IMR-90 (cell line): ENCODE data around the gene TRIM66. TPM values are rescaled to one million over a fixed set of nuclear protein-coding genes. Genes with fewer than 3 reads are reported as not detected.

Source experiments
- ATAC-seq: fragments of 200-7000 bp; cut with Tn5 transposase; 2 replicates; pipeline ENCODE4 v1.9.1; 2020; ENCODE audit warnings: low read depth, mild to moderate bottlenecking, moderate library complexity
- BruUV-seq: library from RNA; stranded (reverse); fragments of 400-500 nt; replicated peaks from 2 replicates; lab custom pipeline; 2021; lab: Mats Ljungman, UMichigan
- CTCF ChIA-PET: fragments of 300-600 bp; formaldehyde crosslinking; extraction: SDS; loops from one replicate; lab custom pipeline; 2021; ENCODE audit warnings: antibody characterized with exemption; lab: Yijun Ruan, JAX
- POLR2A ChIA-PET: fragments of 300-600 bp; sonication (Branson Sonifier 250); formaldehyde crosslinking; loops from one replicate; lab custom pipeline; 2022; ENCODE audit warnings: antibody characterized with exemption; ENCODE audit not compliant: unreplicated experiment; lab: Charles Lee
- DNase-seq: peaks from one replicate; pipeline ENCODE4 v3.0.0; 2013
- H2AFZ ChIP-seq: replicated peaks from 2 replicates; pipeline ENCODE3; 2013; ENCODE audit warnings: low read length, mild to moderate bottlenecking; ENCODE audit not compliant: poor library complexity
- H2AK5ac ChIP-seq: 2 replicates; pipeline ENCODE4 v1.6.1; 2013; ENCODE audit warnings: low read depth, low read length, inconsistent platforms
- H2AK9ac ChIP-seq: replicated peaks from 2 replicates; pipeline ENCODE3; 2013; ENCODE audit warnings: mild to moderate bottlenecking, low read depth, low read length, moderate library complexity; ENCODE audit not compliant: poor library complexity
- H2BK120ac ChIP-seq: 2 replicates; pipeline ENCODE4 v1.6.1; 2013; ENCODE audit warnings: low read depth, low read length, inconsistent platforms
- H2BK15ac ChIP-seq: 3 replicates; pipeline ENCODE4 v1.6.1; 2013; ENCODE audit warnings: low read depth, low read length, inconsistent platforms
- H2BK20ac ChIP-seq: 2 replicates; pipeline ENCODE4 v1.6.1; 2013; ENCODE audit warnings: low read depth, mild to moderate bottlenecking, inconsistent platforms, low read length, moderate library complexity
- H2BK5ac ChIP-seq: 2 replicates; pipeline ENCODE4 v1.6.1; 2013; ENCODE audit warnings: mild to moderate bottlenecking, low read depth, low read length, inconsistent platforms; ENCODE audit not compliant: poor library complexity, severe bottlenecking
- H3K14ac ChIP-seq: replicated peaks from 2 replicates; pipeline ENCODE4 v1.6.1; 2013; ENCODE audit warnings: low read depth, low read length, inconsistent platforms
- H3K18ac ChIP-seq: 2 replicates; pipeline ENCODE4 v1.6.1; 2013; ENCODE audit warnings: low read depth, low read length, control low read depth
- H3K23ac ChIP-seq: 2 replicates; pipeline ENCODE4 v1.6.1; 2013; ENCODE audit warnings: low read depth, low read length, inconsistent platforms
- H3K27ac ChIP-seq: 2 replicates; pipeline ENCODE4 v1.5.1; 2013; ENCODE audit warnings: mild to moderate bottlenecking, control low read depth, low read length; ENCODE audit not compliant: insufficient read depth
- H3K27me3 ChIP-seq: 2 replicates; pipeline ENCODE4 v1.6.1; 2013; ENCODE audit warnings: low read length; ENCODE audit not compliant: control insufficient read depth, insufficient read depth
- H3K36me3 ChIP-seq: 2 replicates; pipeline ENCODE4 v1.6.1; 2013; ENCODE audit warnings: low read length, mixed read lengths; ENCODE audit not compliant: control insufficient read depth, insufficient read depth
- H3K4ac ChIP-seq: 2 replicates; pipeline ENCODE4 v1.6.1; 2013; ENCODE audit warnings: low read depth, low read length, inconsistent platforms
- H3K4me1 ChIP-seq: 2 replicates; pipeline ENCODE4 v1.6.1; 2013; ENCODE audit warnings: low read length, mixed read lengths; ENCODE audit not compliant: control insufficient read depth, insufficient read depth
- H3K4me2 ChIP-seq: 2 replicates; pipeline ENCODE4 v1.6.1; 2013; ENCODE audit warnings: low read depth, mild to moderate bottlenecking, control low read depth, low read length, moderate library complexity
- H3K4me3 ChIP-seq: 2 replicates; pipeline ENCODE4 v1.5.1; 2013; ENCODE audit warnings: low read depth, mild to moderate bottlenecking, control low read depth, low read length, moderate library complexity; ENCODE audit not compliant: insufficient read depth
- H3K56ac ChIP-seq: 2 replicates; pipeline ENCODE4 v1.6.1; 2013; ENCODE audit warnings: low read length, inconsistent platforms; ENCODE audit not compliant: insufficient read depth; ENCODE audit errors: extremely low read depth
- H3K79me1 ChIP-seq, 2 experiments: 2 replicates each; pipeline ENCODE4 v1.6.1; 2013; ENCODE audit warnings: low read length in 2 of 2, inconsistent platforms in 1 of 2, low read depth in 1 of 2
- H3K9ac ChIP-seq: 2 replicates; pipeline ENCODE4 v1.6.1; 2013; ENCODE audit warnings: low read depth, low read length, control low read depth
- H3K9me1 ChIP-seq: 2 replicates; pipeline ENCODE4 v1.6.1; 2013; ENCODE audit warnings: low read length, inconsistent platforms; ENCODE audit not compliant: insufficient read depth
- H3K9me3 ChIP-seq: 2 replicates; pipeline ENCODE4 v1.6.1; 2013; ENCODE audit warnings: low read length; ENCODE audit not compliant: control insufficient read depth, insufficient read depth
- H4K20me1 ChIP-seq: 2 replicates; pipeline ENCODE4 v1.6.1; 2013; ENCODE audit warnings: low read length, inconsistent platforms; ENCODE audit not compliant: insufficient read depth
- H4K5ac ChIP-seq: 2 replicates; pipeline ENCODE4 v1.6.1; 2013; ENCODE audit warnings: mild to moderate bottlenecking, low read depth, low read length, control low read depth
- H4K8ac ChIP-seq, 2 experiments: 2 replicates each; pipeline ENCODE4 v1.6.1; 2013; ENCODE audit warnings: low read depth in 2 of 2, low read length in 2 of 2, control low read depth in 1 of 2, inconsistent platforms in 1 of 2
- H4K91ac ChIP-seq: 2 replicates; pipeline ENCODE4 v1.6.1; 2013; ENCODE audit warnings: low read depth, low read length, inconsistent platforms; ENCODE audit not compliant: insufficient read depth
- CEBPB ChIP-seq: IDR thresholded peaks from 2 replicates; pipeline ENCODE4 v1.6.1; 2012; ENCODE audit warnings: low read depth, low read length, improper control_type of control experiment
- POLR2A ChIP-seq: IDR thresholded peaks from 2 replicates; pipeline ENCODE4 v1.6.1; 2012; ENCODE audit warnings: mild to moderate bottlenecking, low read depth, low read length
- WGBS, 2 experiments: methylation state at CpG; one replicate each; pipeline versions ENCODE4 v1.1.5 to v1.1.7; 2013; ENCODE audit warnings: missing lambda C conversion rate in 2 of 2; ENCODE audit not compliant: insufficient read length in 1 of 2; ENCODE audit errors: extremely low coverage in 2 of 2; 5-methylcytosine and 5-hydroxymethylcytosine counted together
- dilution Hi-C: fragments of 300-500 bp; cut with HindIII; formaldehyde crosslinking; loops from one replicate; pipeline ENCODE4 v1.14.3; 2018; ENCODE audit warnings: low sequenced_read_pairs; ENCODE audit not compliant: unreplicated experiment
- in situ Hi-C: fragments of 300-500 bp; cut with MboI; formaldehyde crosslinking; loops from 3 replicates; pipeline ENCODE4 v1.14.3; 2019; ENCODE audit warnings: low sequenced_read_pairs, inconsistent platforms, mixed read lengths
- intact Hi-C: fragments of 100-400 bp; cut with micrococcal nuclease; formaldehyde crosslinking; loops from 2 replicates; pipeline ENCODE4 v1.10.0; 2022
- polyA plus RNA-seq, 3 experiments: library from polyadenylated mRNA; depleted of rRNA; stranded (reverse); fragments of >200 nt; gene quantifications; 2 replicates each; pipeline ENCODE4 v1.2.3, GENCODE V29; 2012; ENCODE audit warnings: low replicate concordance in 1 of 3
- total RNA-seq: library from RNA; depleted of rRNA; stranded (reverse); fragments of >200 nt; gene quantifications from 2 replicates; pipeline ENCODE4 v1.2.3, GENCODE V29; 2012

Gene TRIM66
- total and polyA plus RNA-seq, 2 of the 4 experiments (the other 2 are of a cell fraction) = 4.4 to 5.0 TPM

DNA sequence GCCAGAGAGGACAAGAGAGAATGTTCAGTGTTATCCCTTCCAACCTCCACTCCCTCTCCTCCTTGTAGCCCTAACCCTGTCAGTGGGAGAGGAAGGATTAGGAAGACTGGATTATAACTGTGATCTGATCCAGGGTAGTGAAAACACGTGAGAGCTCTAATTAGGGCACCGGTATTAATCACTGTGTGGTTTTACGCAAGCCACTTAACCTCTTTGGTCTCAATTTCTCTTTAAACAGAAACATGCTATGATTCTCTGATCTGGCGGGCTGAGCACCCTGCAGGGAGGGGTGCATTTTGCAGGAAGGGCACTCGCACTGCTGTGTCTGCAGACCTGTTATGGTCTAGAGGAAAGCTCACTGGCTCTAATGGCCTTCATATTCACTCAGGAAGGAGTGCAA is 11.7 kb upstream of the TRIM66 start:
- Histone ChIP-seq H3K9me3 (no peaks in the 10 kb centered on the region), H4K5ac (no peak overlapping the region), H2AK9ac (no peak overlapping the region), H3K4ac (no peak overlapping the region), H3K36me3 (peaks cover 71% of the 10 kb centered on the region), H2BK15ac (no peak overlapping the region), H3K4me1 (no peaks in the 10 kb centered on the region), H3K23ac (no peak overlapping the region), H3K56ac (no peak overlapping the region), H2BK20ac (no peak overlapping the region), H4K20me1 (no peaks in the 10 kb centered on the region), H4K91ac (no peak overlapping the region), H2BK120ac (no peak overlapping the region), H2BK5ac (no peak overlapping the region), H3K14ac (no peak overlapping the region), H3K9me1 (peaks cover 5% of the 10 kb centered on the region; the same call in 1 of the 2 replicates), H3K4me2 (no peak overlapping the region), H3K79me1 (peaks cover 26 to 67% of the 10 kb centered on the region in 2 experiments), H3K9ac (no peak overlapping the region), H4K8ac (no peak overlapping the region), H3K4me3 (no peak overlapping the region), H2AK5ac (no peak overlapping the region), H3K18ac (no peak overlapping the region), H3K27me3 (no peaks in the 10 kb centered on the region), H3K27ac (no peak overlapping the region), H2AFZ (no peak overlapping the region)
- TF ChIP-seq POLR2A (peak; percentile 3; the same call in 1 of the 2 replicates), CEBPB (no peak)
- no peak for ATAC-seq
- ChIA-PET CTCF (no interaction called here), POLR2A (no interaction called here)
- intact Hi-C loops (loop anchor here (10.0 kb wide), 1 partner anchor 441 kb away; no protein-coding TSS in a partner anchor), in situ Hi-C loops (loop anchor here (25.0 kb wide), 1 partner anchor 443 kb away; no protein-coding TSS in a partner anchor), dilution Hi-C loops (no loop called here)
- BruUV-seq = no TSS peak
- DNase-seq = no peak
- no CpG with 5 or more reads among the region's 5 CpGs for WGBS, 2 experiments
